ENCODE data around the gene PRR32.
"Not testable (repeated sequence)": the region's sequence is repeated elsewhere in the genome, so short reads cannot be mapped to it uniquely, and the experiment has no call there.

PRR32 gene, protein sequence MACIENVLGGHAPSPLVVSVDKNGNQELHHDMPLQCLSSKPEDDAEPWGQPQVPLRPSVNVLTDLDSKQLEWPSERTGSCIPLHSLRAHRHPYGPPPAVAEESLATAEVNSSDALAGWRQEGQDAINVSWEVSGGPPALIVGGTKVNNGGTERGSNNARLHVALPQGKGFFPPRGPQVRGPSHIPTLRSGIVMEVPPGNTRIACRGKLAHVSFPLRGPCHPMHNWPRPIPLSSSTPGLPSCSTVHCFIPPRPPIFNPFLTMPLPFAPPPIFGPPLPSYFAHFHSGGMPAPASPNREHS

GRCh38 chrX:126819429-126819828 is at the start of gene PRR32:
Gene PRR32, plus strand, starts transcription at chrX:126819729. Its CDS starts 115 bp downstream, at chrX:126819844.
- no peak within 1 kb of the TSS for H3K27ac ChIP-seq (ENCODE audit: low read depth, low read length)
- H3K79me2 ChIP-seq (ENCODE audit: control insufficient read depth, insufficient read depth, low read length, unreplicated experiment) = no peaks in the 10 kb centered on the region
- H3K4me1 ChIP-seq (ENCODE audit: control insufficient read depth, insufficient read depth, low read length, unreplicated experiment) = no peaks in the 10 kb centered on the region
- no peak within 1 kb of the TSS for H3K4me3 ChIP-seq (ENCODE audit: low read depth, low read length)
- no peaks in the 10 kb centered on the region for H3K36me3 ChIP-seq (ENCODE audit: insufficient read depth, low read length)
- no peak within 1 kb of the TSS for H2AFZ ChIP-seq (ENCODE audit: low read length, unreplicated experiment)
- no peaks in the 10 kb centered on the region for H3K27me3 ChIP-seq (ENCODE audit: insufficient read depth, low read length)

GRCh38 chrX:126770179-126770578 is 49.4 kb upstream of the PRR32 start:
- no peaks in the 10 kb centered on the region for H3K27me3 ChIP-seq (ENCODE audit: insufficient read depth, low read length)
- H3K79me2 ChIP-seq (ENCODE audit: control insufficient read depth, insufficient read depth, low read length, unreplicated experiment) = no peaks in the 10 kb centered on the region
- H3K27ac ChIP-seq (ENCODE audit: low read depth, low read length) = no peak overlapping the region
- H3K4me1 ChIP-seq (ENCODE audit: control insufficient read depth, insufficient read depth, low read length, unreplicated experiment) = no peaks in the 10 kb centered on the region
- no peak overlapping the region for H3K4me3 ChIP-seq (ENCODE audit: low read depth, low read length)
- H3K36me3 ChIP-seq (ENCODE audit: insufficient read depth, low read length) = no peaks in the 10 kb centered on the region
- H2AFZ ChIP-seq (ENCODE audit: low read length, unreplicated experiment) = no peak overlapping the region

DNA sequence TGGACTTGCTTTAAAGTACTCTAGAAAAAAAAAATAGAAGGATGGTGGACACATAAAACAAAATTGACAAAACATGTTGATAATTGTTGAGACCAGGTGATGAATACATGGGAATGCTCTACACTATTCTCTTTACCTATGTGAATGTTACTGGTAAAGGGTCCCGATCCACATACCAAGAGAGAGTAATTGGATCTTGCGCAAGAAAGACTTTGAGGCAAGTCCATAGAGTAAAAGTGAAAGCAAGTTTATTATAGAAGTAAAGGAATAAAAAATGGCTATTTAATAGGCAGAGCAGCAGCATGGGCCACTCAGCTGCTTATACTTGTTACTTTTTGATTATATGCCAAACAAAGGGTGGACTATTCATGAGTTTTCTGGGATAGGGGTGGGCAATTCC is 34.0 kb upstream of the PRR32 start:
- Histone ChIP-seq H3K4me1 (ENCODE audit: control insufficient read depth, insufficient read depth, low read length, unreplicated experiment) (no peaks in the 10 kb centered on the region), H3K27me3 (ENCODE audit: insufficient read depth, low read length) (no peaks in the 10 kb centered on the region), H3K27ac (ENCODE audit: low read depth, low read length) (no peak overlapping the region), H3K4me3 (ENCODE audit: low read depth, low read length) (no peak overlapping the region), H3K79me2 (ENCODE audit: control insufficient read depth, insufficient read depth, low read length, unreplicated experiment) (no peaks in the 10 kb centered on the region), H3K36me3 (ENCODE audit: insufficient read depth, low read length) (no peaks in the 10 kb centered on the region), H2AFZ (ENCODE audit: low read length, unreplicated experiment) (no peak overlapping the region)

- Histone ChIP-seq H3K79me2 (ENCODE audit: control insufficient read depth, insufficient read depth, low read length, unreplicated experiment) (no peaks in the 10 kb centered on the region), H3K4me3 (ENCODE audit: low read depth, low read length) (no peak overlapping the region), H3K36me3 (ENCODE audit: insufficient read depth, low read length) (no peaks in the 10 kb centered on the region), H3K4me1 (ENCODE audit: control insufficient read depth, insufficient read depth, low read length, unreplicated experiment) (no peaks in the 10 kb centered on the region), H3K27me3 (ENCODE audit: insufficient read depth, low read length) (no peaks in the 10 kb centered on the region), H3K27ac (ENCODE audit: low read depth, low read length) (no peak overlapping the region), H2AFZ (ENCODE audit: low read length, unreplicated experiment) (no peak overlapping the region)
These were observed 20.5 kb upstream of the PRR32 start for GRCh38 chrX:126799059-126799458.

DNA sequence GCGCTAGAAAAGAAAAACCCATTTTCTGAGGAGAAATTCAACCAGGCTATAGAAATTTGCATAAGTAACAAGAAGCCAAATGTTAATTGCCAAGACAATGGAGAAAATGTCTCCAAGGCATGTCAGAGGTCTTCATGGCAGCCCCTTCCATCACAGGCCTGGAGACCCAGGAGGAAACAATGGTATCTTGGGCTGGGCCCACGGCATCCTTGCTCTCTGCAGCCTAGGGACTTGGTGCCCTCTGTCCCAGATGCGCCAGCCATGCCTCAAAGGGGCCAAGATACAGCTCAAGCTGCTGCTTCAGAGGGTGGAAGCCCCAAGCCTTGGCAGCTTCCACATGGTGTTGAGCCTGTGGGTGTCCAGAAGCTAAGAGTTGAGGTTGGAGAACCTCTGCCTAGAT is 12.7 kb upstream of the PRR32 start:
- H3K4me1 ChIP-seq (ENCODE audit: control insufficient read depth, insufficient read depth, low read length, unreplicated experiment); H3K27ac ChIP-seq (ENCODE audit: low read depth, low read length); H2AFZ ChIP-seq (ENCODE audit: low read length, unreplicated experiment); H3K4me3 ChIP-seq (ENCODE audit: low read depth, low read length); H3K27me3 ChIP-seq (ENCODE audit: insufficient read depth, low read length); H3K36me3 ChIP-seq (ENCODE audit: insufficient read depth, low read length); H3K79me2 ChIP-seq (ENCODE audit: control insufficient read depth, insufficient read depth, low read length, unreplicated experiment): not testable (repeated sequence)

DNA sequence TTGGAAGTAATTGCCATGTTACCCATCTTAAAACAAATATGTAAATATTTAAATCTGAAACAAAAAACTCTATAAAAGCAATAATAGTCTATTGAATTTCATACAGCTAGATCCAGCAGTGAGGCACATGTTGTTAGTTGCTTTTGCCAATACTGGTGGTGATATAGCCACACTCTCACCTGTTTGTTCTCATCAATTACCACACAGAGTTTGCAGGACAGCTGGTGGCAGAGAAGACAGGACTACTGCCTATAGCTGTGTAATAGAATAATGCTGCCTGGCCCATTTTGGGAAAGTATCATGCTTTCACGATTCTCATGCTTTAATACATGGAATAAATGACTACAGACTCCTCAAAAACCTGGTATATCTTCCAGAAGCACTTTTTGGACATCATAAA is 3.7 kb upstream of the PRR32 start:
- no peak overlapping the region for H3K4me3 ChIP-seq (ENCODE audit: low read depth, low read length)
- no peaks in the 10 kb centered on the region for H3K36me3 ChIP-seq (ENCODE audit: insufficient read depth, low read length)
- no peaks in the 10 kb centered on the region for H3K27me3 ChIP-seq (ENCODE audit: insufficient read depth, low read length)
- H3K27ac ChIP-seq (ENCODE audit: low read depth, low read length) = no peak overlapping the region
- no peaks in the 10 kb centered on the region for H3K79me2 ChIP-seq (ENCODE audit: control insufficient read depth, insufficient read depth, low read length, unreplicated experiment)
- no peaks in the 10 kb centered on the region for H3K4me1 ChIP-seq (ENCODE audit: control insufficient read depth, insufficient read depth, low read length, unreplicated experiment)
- H2AFZ ChIP-seq (ENCODE audit: low read length, unreplicated experiment) = no peak overlapping the region

DNA sequence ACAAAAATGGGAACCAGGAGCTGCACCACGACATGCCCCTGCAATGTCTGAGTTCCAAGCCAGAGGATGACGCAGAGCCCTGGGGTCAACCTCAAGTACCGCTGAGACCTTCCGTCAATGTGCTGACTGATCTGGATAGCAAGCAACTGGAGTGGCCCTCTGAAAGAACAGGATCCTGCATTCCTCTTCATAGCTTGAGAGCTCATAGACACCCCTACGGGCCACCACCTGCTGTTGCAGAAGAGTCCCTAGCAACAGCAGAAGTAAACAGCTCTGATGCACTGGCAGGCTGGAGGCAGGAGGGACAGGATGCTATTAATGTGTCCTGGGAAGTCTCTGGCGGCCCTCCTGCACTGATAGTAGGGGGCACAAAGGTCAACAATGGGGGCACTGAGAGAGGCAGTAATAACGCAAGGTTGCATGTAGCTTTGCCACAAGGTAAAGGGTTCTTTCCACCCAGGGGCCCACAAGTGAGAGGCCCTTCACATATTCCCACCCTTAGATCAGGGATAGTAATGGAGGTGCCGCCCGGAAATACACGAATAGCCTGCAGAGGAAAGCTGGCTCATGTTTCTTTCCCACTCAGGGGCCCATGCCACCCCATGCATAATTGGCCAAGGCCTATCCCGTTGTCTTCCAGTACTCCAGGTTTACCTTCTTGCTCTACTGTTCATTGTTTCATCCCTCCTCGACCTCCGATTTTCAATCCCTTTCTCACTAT is 1.3 kb downstream of the PRR32 start:
- no peak overlapping the region for H3K27ac ChIP-seq (ENCODE audit: low read depth, low read length)
- H2AFZ ChIP-seq (ENCODE audit: low read length, unreplicated experiment) = no peak overlapping the region
- no peaks in the 10 kb centered on the region for H3K4me1 ChIP-seq (ENCODE audit: control insufficient read depth, insufficient read depth, low read length, unreplicated experiment)
- H3K36me3 ChIP-seq (ENCODE audit: insufficient read depth, low read length) = no peaks in the 10 kb centered on the region
- H3K79me2 ChIP-seq (ENCODE audit: control insufficient read depth, insufficient read depth, low read length, unreplicated experiment) = no peaks in the 10 kb centered on the region
- H3K4me3 ChIP-seq (ENCODE audit: low read depth, low read length) = no peak overlapping the region
- no peaks in the 10 kb centered on the region for H3K27me3 ChIP-seq (ENCODE audit: insufficient read depth, low read length)

- no peak overlapping the region for H3K27ac ChIP-seq (ENCODE audit: low read depth, low read length)
- no peak overlapping the region for H3K4me3 ChIP-seq (ENCODE audit: low read depth, low read length)
- H3K36me3 ChIP-seq (ENCODE audit: insufficient read depth, low read length) = no peaks in the 10 kb centered on the region
- H3K79me2 ChIP-seq (ENCODE audit: control insufficient read depth, insufficient read depth, low read length, unreplicated experiment) = no peaks in the 10 kb centered on the region
- no peaks in the 10 kb centered on the region for H3K4me1 ChIP-seq (ENCODE audit: control insufficient read depth, insufficient read depth, low read length, unreplicated experiment)
- no peak overlapping the region for H2AFZ ChIP-seq (ENCODE audit: low read length, unreplicated experiment)
- H3K27me3 ChIP-seq (ENCODE audit: insufficient read depth, low read length) = no peaks in the 10 kb centered on the region
These were observed 4.9 kb downstream of the PRR32 start for GRCh38 chrX:126824338-126825007.

DNA sequence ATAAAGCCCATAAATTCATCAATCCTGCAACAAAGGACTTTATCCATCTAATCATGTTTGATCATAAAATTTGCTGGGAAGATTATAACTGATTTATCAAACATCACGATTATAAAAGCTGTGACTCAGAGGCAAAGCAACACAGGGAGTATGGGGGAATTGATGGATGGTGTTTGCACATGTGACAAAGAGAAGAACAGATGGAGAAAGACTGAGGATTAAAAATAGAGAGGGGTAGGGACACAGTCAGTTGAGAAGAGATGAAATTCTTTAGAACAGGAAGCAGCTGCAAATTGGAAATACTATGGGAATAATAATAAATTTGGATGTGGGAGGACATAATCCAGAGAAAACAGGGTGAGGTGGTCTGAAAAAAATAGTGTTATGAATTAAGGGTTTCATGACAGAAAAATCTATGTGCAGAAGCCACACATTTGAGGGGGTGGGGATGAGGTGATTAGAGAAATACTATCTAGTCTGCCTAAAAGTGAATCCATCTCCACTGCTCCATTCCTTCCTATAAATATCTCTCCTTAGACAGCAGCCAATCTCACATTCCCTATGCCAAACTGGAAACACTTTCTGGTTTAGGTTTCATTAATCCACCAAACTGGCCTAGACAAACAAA is 6.2 kb downstream of the PRR32 start:
- Histone ChIP-seq H3K4me3 (ENCODE audit: low read depth, low read length) (no peak overlapping the region), H3K27ac (ENCODE audit: low read depth, low read length) (no peak overlapping the region), H3K36me3 (ENCODE audit: insufficient read depth, low read length) (no peaks in the 10 kb centered on the region), H2AFZ (ENCODE audit: low read length, unreplicated experiment) (no peak overlapping the region), H3K4me1 (ENCODE audit: control insufficient read depth, insufficient read depth, low read length, unreplicated experiment) (no peaks in the 10 kb centered on the region), H3K79me2 (ENCODE audit: control insufficient read depth, insufficient read depth, low read length, unreplicated experiment) (no peaks in the 10 kb centered on the region), H3K27me3 (ENCODE audit: insufficient read depth, low read length) (no peaks in the 10 kb centered on the region)

DNA sequence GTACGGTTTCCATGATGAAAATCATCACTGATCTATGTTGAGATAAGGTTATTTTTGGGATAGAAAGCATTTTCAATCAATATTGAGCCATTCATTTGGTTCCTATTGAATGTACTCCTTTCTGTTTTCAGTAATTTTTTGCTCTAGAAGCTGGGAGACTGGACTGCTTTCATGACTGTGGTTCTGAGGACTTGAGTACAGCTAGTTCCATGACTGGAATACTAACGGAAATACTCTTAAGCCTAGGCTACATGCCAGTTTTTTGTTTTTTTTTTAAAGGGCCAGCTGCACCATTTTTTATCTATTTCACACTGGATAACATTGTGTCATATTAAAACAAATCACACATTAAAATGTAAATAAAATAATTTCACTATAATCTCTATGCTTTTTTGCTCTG is 16.7 kb downstream of the PRR32 start:
- no peak overlapping the region for H2AFZ ChIP-seq (ENCODE audit: low read length, unreplicated experiment)
- H3K4me1 ChIP-seq (ENCODE audit: control insufficient read depth, insufficient read depth, low read length, unreplicated experiment) = no peaks in the 10 kb centered on the region
- H3K27me3 ChIP-seq (ENCODE audit: insufficient read depth, low read length) = no peaks in the 10 kb centered on the region
- no peaks in the 10 kb centered on the region for H3K36me3 ChIP-seq (ENCODE audit: insufficient read depth, low read length)
- no peak overlapping the region for H3K27ac ChIP-seq (ENCODE audit: low read depth, low read length)
- no peaks in the 10 kb centered on the region for H3K79me2 ChIP-seq (ENCODE audit: control insufficient read depth, insufficient read depth, low read length, unreplicated experiment)
- no peak overlapping the region for H3K4me3 ChIP-seq (ENCODE audit: low read depth, low read length)
